ENCODE measurements around the gene TIMM50. TPM values are rescaled to one million over a fixed set of nuclear protein-coding genes. Genes with fewer than 3 reads are reported as not detected.
"Not testable (repeated sequence)": the region's sequence is repeated elsewhere in the genome, so short reads cannot be mapped to it uniquely, and the experiment has no call there.

Gene TIMM50
- total and polyA plus RNA-seq, 12 donors = 67.3 to 160 (median 79.9) TPM

DNA sequence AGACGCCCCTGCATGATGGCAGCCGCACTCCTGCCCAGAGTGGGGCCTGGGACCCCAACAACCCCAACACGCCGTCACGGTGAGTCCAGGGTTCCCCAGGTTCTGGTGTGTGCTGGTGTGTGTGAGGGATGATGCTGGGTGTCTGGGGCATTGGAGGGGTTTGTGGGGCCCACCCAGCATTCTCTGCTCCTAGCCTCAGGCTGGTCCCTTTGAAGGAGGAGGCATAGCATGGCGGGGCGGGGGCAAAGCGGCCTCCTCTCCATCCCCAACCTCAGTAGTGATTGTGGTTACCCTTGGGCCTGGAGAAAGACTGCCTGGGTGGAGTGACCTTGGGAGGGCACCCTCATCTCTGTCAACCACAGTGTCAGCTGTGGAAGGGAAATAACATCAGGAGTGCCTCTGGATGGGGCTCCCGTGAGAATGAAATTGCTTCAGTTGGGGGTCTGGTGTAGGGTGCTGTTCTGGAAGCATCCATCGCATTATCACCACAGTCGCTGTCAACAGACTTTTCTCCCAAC is 7.1 kb upstream of the TIMM50 start:
- intact Hi-C loops (cut with DNase I) = loop anchor here in 7 of 10 donors (5.0 to 10.0 kb wide), 3 partner anchors 59 to 1069 kb away; partner anchors contain the start of genes EID2B (in 6 of the 7) and FAM98C (in 1 of the 7)
- Histone ChIP-seq H3K9me3 (no peaks in the 10 kb centered on the region), H3K4me1 (peaks cover 0 to 7% (median 0%) of the 10 kb centered on the region in 9 donors), H3K4me3 (no peak overlapping the region), H3K27ac (no peak overlapping the region), H3K27me3 (no peaks in the 10 kb centered on the region), H3K36me3 (peaks cover 0 to 88% (median 75%) of the 10 kb centered on the region in 9 donors)
- TF ChIP-seq, protein P1, sequence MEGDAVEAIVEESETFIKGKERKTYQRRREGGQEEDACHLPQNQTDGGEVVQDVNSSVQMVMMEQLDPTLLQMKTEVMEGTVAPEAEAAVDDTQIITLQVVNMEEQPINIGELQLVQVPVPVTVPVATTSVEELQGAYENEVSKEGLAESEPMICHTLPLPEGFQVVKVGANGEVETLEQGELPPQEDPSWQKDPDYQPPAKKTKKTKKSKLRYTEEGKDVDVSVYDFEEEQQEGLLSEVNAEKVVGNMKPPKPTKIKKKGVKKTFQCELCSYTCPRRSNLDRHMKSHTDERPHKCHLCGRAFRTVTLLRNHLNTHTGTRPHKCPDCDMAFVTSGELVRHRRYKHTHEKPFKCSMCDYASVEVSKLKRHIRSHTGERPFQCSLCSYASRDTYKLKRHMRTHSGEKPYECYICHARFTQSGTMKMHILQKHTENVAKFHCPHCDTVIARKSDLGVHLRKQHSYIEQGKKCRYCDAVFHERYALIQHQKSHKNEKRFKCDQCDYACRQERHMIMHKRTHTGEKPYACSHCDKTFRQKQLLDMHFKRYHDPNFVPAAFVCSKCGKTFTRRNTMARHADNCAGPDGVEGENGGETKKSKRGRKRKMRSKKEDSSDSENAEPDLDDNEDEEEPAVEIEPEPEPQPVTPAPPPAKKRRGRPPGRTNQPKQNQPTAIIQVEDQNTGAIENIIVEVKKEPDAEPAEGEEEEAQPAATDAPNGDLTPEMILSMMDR (IDR thresholded peaks at IDR 0.05) = no peak
- peak in 3 of 8 donors; percentile 5 to 10 (median 5) for ATAC-seq
- DNase-seq = no peak
- 81 to 86% methylated on average over 11 of the region's 11 CpGs for WGBS, 2 donors

DNA sequence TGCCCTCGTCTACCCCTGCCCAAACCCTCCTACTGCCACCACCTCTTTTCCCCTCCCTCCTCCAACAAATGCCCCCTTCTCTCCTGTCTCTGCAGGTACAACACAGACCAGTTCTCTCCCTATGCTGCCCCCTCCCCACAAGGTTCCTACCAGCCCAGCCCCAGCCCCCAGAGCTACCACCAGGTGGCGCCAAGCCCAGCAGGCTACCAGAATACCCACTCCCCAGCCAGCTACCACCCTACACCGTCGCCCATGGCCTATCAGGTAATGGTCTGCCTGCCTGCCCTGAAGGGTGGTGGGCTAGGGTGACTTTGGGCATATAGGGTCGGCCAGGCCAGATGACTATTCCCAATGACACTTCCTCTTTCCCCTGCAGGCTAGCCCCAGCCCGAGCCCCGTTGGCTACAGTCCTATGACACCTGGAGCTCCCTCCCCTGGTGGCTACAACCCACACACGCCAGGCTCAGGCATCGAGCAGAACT is 6.5 kb upstream of the TIMM50 start:
- intact Hi-C loops (cut with DNase I) = loop anchor here in 9 of 10 donors (1.0 to 10.0 kb wide), 5 partner anchors 58 to 1069 kb away; partner anchors contain the start of genes EID2B (in 8 of the 9) and FAM98C (in 1 of the 9)
- Histone ChIP-seq H3K27ac (peak overlapping the region in 1 of 10 donors; percentile 11), H3K4me1 (peaks cover 0 to 7% (median 0%) of the 10 kb centered on the region in 9 donors), H3K36me3 (peaks cover 0 to 81% (median 68%) of the 10 kb centered on the region in 9 donors), H3K9me3 (no peaks in the 10 kb centered on the region), H3K4me3 (no peak overlapping the region), H3K27me3 (no peaks in the 10 kb centered on the region)
- DNase-seq (peak; percentile 44 to 65), ATAC-seq (peak; percentile 53 to 77 (median 72))
- TF ChIP-seq, protein P1 (IDR thresholded peaks at IDR 0.05) = peak; percentile 61 to 79 (median 73)
- WGBS, 2 donors = 57% methylated on average over 9 of the region's 9 CpGs

DNA sequence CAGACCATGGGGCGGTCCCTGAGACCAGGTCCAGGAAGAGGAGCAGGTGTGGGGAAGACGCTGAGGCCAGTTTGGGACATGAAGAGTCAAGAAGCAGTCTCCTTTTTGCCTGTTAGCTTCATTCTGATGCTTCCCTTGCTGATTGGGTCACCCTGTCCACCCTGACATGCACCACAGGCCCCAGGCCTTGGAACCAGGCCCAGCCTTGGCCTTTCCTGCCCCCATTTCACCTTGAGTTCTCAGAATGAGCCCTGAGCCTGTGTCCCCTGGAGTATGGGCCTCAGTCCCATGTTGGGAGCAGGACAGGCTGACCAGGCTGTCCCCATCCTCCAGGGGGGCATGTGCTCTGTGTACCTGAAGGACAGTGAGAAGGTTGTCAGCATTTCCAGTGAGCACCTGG is 4.9 kb upstream of the TIMM50 start:
- TF ChIP-seq, protein P1 (IDR thresholded peaks at IDR 0.05) = no peak
- H3K4me3 ChIP-seq = no peak overlapping the region
- intact Hi-C loops (cut with DNase I) = loop anchor here in 5 of 10 donors (2.0 to 10.0 kb wide), 3 partner anchors 57 to 1071 kb away; partner anchors contain the start of genes EID2B (in 4 of the 5) and FAM98C (in 1 of the 5)
- no peaks in the 10 kb centered on the region for H3K27me3 ChIP-seq
- H3K36me3 ChIP-seq = peaks cover 0 to 65% (median 52%) of the 10 kb centered on the region in 9 donors
- no peaks in the 10 kb centered on the region for H3K9me3 ChIP-seq
- peaks cover 0 to 14% (median 8%) of the 10 kb centered on the region in 9 donors for H3K4me1 ChIP-seq
- WGBS, 2 donors = 83 to 93% methylated on average over 2 of the region's 2 CpGs
- peak in 2 of 8 donors; percentile 4 to 16 for ATAC-seq
- peak in 1 of 2 donors; percentile 44 for DNase-seq
- H3K27ac ChIP-seq = peak overlapping the region in 7 of 10 donors; percentile 22 to 55 (median 36)

DNA sequence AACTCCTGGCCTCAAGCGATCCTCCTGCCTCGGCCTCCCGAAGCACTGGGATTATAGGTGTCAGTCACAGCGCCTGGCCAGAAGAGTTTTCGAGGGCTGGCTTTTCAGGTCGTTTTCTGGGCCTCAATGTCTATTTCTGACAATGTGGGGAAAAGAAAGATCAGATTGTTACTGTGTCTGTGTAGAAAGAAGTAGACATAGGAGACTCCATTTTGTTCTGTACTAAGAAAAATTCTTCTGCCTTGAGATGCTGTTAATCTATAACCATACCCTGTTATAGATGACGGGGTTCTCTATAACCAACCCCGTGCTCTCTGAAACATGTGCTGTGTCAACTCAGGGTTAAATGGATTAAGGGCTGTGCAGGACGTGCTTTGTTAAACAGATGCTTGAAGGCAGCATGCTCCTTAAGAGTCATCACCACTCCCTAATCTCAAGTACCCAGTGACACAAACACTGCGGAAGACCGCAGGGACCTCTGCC is 1.3 kb upstream of the TIMM50 start:
- H3K9me3 ChIP-seq, H3K4me3 ChIP-seq, DNase-seq, ATAC-seq, H3K27me3 ChIP-seq: not testable (repeated sequence)
- Histone ChIP-seq H3K4me1 (peaks cover 3 to 24% (median 19%) of the 10 kb centered on the region in 9 donors), H3K27ac (peak overlapping the region in 2 of 10 donors; percentile 86 to 87), H3K36me3 (peaks cover 0 to 48% (median 27%) of the 10 kb centered on the region in 9 donors)
- WGBS, 2 donors = 83% methylated on average over 11 of the region's 11 CpGs
- intact Hi-C loops (cut with DNase I) = loop anchor here in 4 of 10 donors (10.0 kb wide), 2 partner anchors 55 to 1075 kb away; partner anchors contain the start of genes EID2B (in 3 of the 4) and FAM98C (in 1 of the 4)

Data from heart right ventricle (tissue), 16 donors.